ENCODE measurements around the gene GRK3.

GRK3 gene

GRCh38 chr22:25754527-25755202 lies 190.2 kb downstream of the GRK3 start:
- DNase-seq (ENCODE audit: low read depth in 2 of 2), result no peak

- no peak for DNase-seq (ENCODE audit: low read depth in 2 of 2)
These were observed 193.2 kb downstream of the GRK3 start for GRCh38 chr22:25757686-25758085.

- DNase-seq (ENCODE audit: low read depth in 2 of 2), result no peak
These were observed 193.8 kb downstream of the GRK3 start for GRCh38 chr22:25758316-25758715.

DNA sequence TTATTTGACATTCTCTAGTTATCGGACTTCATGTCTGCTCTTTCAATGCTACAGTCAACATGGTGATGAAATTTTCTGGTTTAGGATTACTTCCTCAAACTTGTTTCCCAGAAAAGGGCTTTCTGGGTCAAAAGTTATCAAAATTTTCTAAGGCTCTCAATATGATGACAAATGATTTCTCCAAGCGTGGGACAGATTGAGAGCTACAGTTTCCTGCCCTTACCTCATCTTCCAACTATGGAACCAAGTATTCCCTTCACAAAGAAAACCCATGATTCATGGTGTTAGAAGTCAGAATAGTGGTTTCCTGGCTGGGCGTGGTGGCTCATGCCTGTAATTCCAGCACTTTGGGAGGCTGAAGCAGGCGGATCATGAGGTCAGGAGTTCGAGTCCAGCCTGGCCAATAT lies 195.4 kb downstream of the GRK3 start:
- no peak for DNase-seq (ENCODE audit: low read depth in 2 of 2)

- no peak for DNase-seq (ENCODE audit: low read depth in 2 of 2)
These were observed 195.8 kb downstream of the GRK3 start for GRCh38 chr22:25760294-25760693.

- no peak for DNase-seq (ENCODE audit: low read depth in 2 of 2)
These were observed 196.5 kb downstream of the GRK3 start for GRCh38 chr22:25760848-25761595.

DNA sequence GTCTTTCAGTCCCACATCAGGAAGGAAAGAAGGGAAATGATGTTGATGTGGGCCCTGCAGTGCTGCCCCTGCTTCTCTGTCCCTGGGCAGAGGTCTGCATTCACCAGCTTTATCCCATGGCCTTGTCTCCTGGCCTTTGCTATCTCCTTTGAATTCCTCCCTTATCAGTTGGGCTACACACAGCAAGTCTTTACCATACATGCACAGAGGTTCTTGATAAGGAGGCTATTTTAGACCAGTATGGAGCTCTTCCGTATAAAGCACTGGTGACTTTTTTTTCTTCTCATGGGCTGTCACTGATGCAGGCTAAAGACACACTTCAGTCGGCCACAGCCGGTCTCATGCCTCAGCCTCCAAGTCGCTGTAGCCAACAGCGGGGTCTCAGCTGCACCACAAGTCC lies 197.7 kb downstream of the GRK3 start:
- DNase-seq (ENCODE audit: low read depth in 2 of 2), result no peak

DNA sequence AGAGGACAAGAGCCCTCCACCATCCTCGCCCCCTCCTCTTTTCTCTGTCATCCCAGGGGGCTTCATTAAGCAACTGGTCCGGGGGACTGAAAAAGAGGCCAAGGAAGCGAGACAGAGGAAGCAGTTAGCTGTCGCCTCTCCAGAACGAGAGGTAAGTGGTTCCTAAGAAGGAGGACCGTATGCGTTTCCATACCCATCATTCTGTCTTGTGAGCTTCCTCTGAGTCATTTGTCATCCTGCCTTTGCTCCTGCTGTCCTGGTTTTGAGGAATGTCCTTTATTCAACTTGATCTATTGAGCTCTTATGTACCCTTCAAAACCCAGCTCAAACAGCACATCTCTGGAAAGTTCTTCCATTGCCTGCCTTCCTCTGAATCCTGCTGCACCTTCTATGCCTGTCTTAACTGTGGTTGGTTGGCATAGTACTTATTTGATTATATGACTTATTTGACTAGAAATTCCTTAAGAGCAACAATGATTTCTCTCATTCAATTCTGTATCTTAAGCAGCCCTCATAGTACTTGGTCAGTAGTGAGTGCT lies 198.8 kb downstream of the GRK3 start:
- DNase-seq (ENCODE audit: low read depth in 2 of 2), result no peak

DNA sequence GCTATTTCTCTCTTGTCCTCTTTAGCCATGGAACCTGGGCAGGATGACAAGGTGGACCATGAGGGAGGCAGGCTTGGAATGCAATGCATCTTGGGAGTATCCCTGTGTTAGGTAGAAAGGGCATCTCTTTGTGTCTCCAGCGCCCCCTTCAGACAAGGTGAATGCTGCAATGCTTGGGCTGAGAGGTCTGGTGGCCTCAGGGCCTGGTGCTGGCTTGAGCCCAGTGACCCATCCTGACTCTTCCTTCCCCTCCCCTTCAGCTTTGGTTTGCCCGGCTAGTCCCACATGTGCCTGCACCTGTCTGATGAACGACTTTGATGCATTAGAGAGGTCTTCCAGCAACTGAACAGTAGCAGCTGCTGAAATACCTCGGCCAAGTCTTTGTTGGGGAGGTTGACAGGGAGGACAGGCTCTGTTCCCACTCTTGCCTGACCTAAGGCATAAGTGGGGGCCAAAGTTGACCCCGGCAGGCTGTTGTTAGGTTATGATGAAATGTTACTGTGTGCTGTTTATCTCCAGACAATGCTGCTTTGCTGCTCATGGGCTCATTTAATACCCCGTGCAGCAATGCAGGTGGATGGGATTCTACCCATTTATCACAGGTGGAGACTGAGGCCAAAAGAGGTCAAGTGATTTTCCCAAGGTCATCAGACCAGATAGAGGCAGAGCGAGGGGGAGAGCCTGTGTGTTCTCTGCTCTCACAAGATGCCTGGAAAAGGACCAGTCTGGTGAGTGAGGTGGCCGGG lies 200.0 kb downstream of the GRK3 start:
- DNase-seq (ENCODE audit: low read depth in 2 of 2), result no peak

- DNase-seq (ENCODE audit: low read depth in 2 of 2), result no peak
These were observed 200.5 kb downstream of the GRK3 start for GRCh38 chr22:25765016-25765367.

- DNase-seq (ENCODE audit: low read depth in 2 of 2), result no peak
These were observed 201.3 kb downstream of the GRK3 start for GRCh38 chr22:25765801-25766200.

DNA sequence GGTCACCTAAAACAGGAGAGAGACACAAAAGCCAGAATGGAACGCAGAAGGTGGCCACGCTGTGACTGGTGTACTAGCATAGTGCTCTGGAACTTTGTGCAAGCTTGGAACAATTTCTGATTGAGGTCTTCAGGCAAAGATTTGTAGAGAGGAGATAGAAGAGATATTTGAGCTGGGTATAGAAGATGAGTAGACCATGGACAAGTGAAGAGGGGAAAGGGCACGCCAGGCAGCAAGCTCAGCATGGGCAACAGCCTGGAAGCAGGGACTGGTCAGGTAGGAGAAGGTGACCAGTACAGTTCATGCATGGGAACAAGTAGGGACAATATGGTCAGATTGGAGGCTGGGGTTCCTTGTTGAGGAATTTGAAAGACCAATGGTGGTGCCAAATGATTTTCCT lies 201.9 kb downstream of the GRK3 start:
- no peak for DNase-seq (ENCODE audit: low read depth in 2 of 2)

DNA sequence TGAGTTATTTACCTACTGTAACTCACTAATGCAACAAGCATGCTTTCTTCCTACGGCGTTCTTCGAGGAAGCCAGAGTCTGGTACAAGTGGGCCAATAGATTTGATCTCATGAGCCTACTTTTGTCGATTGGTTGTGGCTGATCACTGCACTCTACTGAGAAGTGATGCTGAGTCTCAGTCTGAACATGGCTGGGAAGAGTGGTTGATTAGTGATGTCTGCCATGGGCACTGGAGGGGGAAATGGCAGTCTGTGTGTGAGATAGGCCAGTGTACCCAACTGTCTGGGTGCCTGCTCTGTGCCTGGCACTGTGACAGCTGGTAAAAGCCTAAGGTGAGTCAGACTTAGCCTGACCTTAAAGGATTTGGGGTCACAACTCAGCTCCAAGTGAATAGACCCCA lies 205.9 kb downstream of the GRK3 start:
- DNase-seq (ENCODE audit: low read depth in 2 of 2), result no peak

DNA sequence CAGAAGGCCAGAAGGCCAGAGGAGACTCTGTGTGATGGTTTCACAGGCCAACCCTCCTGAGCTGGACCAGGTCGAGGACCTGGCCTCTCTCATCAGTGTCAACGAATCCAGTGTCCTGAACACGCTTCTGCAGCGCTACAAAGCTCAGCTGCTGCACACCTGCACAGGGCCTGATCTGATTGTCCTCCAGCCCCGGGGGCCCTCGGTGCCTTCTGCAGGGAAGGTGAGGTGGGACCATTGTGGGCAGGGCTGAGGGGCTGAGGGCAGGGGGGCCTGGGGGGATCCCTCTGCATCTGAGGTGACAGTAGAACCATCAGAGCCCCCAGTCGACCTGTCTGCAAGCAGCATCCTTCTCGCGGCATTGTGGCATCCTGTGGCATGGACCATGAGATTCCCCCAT lies 207.8 kb downstream of the GRK3 start:
- no peak for DNase-seq (ENCODE audit: low read depth in 2 of 2)

DNA sequence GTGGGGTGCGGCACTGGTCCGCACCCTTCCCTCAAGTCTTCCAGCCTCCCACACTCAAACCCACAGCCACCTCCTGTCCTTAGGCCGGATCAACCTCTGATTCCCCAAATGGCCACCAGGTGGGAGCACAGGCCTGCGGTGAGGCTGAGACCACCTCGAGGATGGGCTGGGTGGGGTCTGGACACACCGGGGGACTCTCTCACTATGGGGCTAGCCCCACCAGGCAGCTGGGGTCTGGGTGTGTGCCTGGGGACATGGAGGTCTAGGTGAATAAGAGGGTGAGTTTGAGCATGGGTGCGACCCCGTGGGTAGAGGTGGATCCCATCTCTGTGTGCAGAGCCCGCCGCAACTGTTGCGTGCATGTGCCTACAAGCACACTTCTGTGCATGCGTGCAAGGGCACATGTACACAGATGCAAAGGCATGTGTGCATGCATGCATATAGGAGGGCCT lies 210.1 kb downstream of the GRK3 start:
- no peak for DNase-seq (ENCODE audit: low read depth in 2 of 2)

- DNase-seq (ENCODE audit: low read depth in 2 of 2), result no peak
These were observed 211.1 kb downstream of the GRK3 start for GRCh38 chr22:25775531-25775930.

DNA sequence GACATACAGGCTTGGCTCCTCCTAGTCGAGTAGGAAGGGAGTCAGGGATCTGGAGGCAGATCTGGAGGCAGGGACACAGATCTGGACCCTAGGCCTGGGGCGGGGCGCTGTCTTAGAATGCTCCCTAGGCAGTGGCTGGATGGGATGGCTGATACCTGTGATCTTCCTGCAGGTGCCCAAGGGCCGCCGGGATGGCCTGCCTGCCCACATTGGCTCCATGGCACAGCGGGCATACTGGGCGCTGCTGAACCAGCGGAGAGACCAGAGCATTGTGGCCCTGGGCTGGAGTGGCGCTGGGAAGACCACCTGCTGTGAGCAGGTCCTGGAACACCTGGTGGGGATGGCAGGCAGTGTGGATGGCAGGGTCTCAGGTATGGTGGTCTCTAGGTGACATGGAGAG lies 212.9 kb downstream of the GRK3 start:
- DNase-seq (ENCODE audit: low read depth in 2 of 2), result no peak

GRCh38 chr22:25777870-25778269 lies 213.4 kb downstream of the GRK3 start:
- no peak for DNase-seq (ENCODE audit: low read depth in 2 of 2)

Measured in stimulated activated CD8-positive, alpha-beta memory T cell treated with anti-CD3 and anti-CD28 coated beads, Interleukin-7, amount 100 ng/mL, for 1 hour (primary cell).